Activated T-cell treated with anti-CD3 and anti-CD28 coated beads for 24 hours (primary cell): ENCODE measurements around the gene PDCL2.
"Not testable (repeated sequence)": the region's sequence is repeated elsewhere in the genome, so short reads cannot be mapped to it uniquely, and the experiment has no call there.

ENCODE experiments used
- DNase-seq: peaks from one replicate; pipeline ENCODE4 v3.0.0-alpha.2; 2020; ENCODE audit warnings: low read depth

The PDCL2 gene

GRCh38 chr4:55592014-55592413, at the start of gene PDCL2:
Gene PDCL2, minus strand, starts transcription at chr4:55592245. Its CDS starts 136 bp downstream, at chr4:55592109.
- DNase-seq, result no peak

GRCh38 chr4:55637272-55637820, 45.3 kb upstream of the PDCL2 start:
- no peak for DNase-seq

GRCh38 chr4:55636656-55636999, 44.6 kb upstream of the PDCL2 start:
- DNase-seq, result no peak

- DNase-seq, result no peak
Measured at GRCh38 chr4:55635741-55636655, 44.0 kb upstream of the PDCL2 start, which contains the start of gene NMU. Gene NMU, minus strand, starts transcription at chr4:55636298. Its CDS starts 106 bp downstream, at chr4:55636192.

GRCh38 chr4:55635282-55635681, 43.2 kb upstream of the PDCL2 start:
- DNase-seq, result no peak

GRCh38 chr4:55634417-55635128, 42.5 kb upstream of the PDCL2 start:
- DNase-seq, result no peak

- DNase-seq, result no peak
Measured at GRCh38 chr4:55633903-55634302, 41.9 kb upstream of the PDCL2 start.

- DNase-seq, result no peak
Measured at GRCh38 chr4:55625835-55626234, 33.8 kb upstream of the PDCL2 start.

GRCh38 chr4:55624063-55624462, 32.0 kb upstream of the PDCL2 start:
- not testable (repeated sequence) for DNase-seq

GRCh38 chr4:55618546-55619143, 26.6 kb upstream of the PDCL2 start:
- no peak for DNase-seq

- DNase-seq, result no peak
Measured at GRCh38 chr4:55617587-55618197, 25.6 kb upstream of the PDCL2 start.

GRCh38 chr4:55615008-55615407, 23.0 kb upstream of the PDCL2 start:
- no peak for DNase-seq

GRCh38 chr4:55613621-55614020, 21.6 kb upstream of the PDCL2 start:
- no peak for DNase-seq

- DNase-seq, result no peak
Measured at GRCh38 chr4:55612341-55612740, 20.3 kb upstream of the PDCL2 start.

GRCh38 chr4:55611358-55612059, 19.5 kb upstream of the PDCL2 start:
- no peak for DNase-seq

- DNase-seq, result no peak
Measured at GRCh38 chr4:55610381-55610780, 18.3 kb upstream of the PDCL2 start.

- no peak for DNase-seq
Measured at GRCh38 chr4:55609393-55609866, 17.4 kb upstream of the PDCL2 start.

- DNase-seq, result no peak
Measured at GRCh38 chr4:55608591-55608990, 16.5 kb upstream of the PDCL2 start.

GRCh38 chr4:55604996-55605395, 13.0 kb upstream of the PDCL2 start:
- no peak for DNase-seq

- DNase-seq, result no peak
Measured at GRCh38 chr4:55600640-55601039, 8.6 kb upstream of the PDCL2 start.

- DNase-seq, result no peak
Measured at GRCh38 chr4:55598641-55599040, 6.6 kb upstream of the PDCL2 start.
